AG08396 (cell line): ENCODE data around the gene LRRC71.

ENCODE experiments used
- DNase-seq: peaks from one replicate; pipeline ENCODE4 v3.0.0; 2012; ENCODE audit warnings: low spot score, mixed read lengths

Gene LRRC71

DNA sequence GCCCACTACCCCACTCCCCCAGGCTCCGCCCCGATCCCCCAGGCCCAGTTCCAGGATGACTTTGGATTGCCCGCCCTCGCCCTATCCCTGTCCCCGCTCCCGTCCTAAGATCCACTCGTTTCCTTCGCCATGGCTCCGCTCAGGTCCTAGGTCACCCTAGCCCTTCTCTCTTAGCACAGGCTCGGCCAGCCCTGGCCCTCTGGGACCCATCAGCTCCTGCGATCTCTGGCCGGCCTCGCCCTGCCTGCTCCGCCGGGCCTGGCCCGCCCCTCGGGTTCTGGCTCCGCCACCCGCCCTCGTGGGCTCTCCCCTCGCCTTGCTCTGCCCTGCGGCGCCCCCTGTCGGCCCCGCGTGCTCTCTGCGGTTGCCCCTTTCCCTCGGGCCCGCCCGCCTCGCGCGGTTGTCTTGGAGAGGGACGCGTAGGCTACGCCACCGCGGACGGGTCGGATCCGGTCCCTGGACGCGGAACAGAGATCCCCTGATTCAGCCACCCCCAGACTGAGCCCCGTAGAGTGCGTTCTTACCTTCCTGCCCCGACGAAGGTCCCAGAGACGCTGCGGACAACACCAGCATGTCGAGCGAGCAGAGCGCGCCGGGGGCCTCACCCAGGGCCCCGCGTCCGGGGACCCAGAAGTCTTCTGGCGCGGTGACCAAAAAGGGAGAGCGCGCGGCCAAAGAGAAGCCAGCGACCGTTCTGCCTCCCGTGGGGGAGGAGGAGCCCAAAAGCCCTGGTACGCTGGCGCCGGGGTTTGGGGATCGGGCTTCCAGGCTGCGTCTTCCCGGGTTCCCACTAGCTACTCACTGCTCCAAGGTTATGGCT lies at the start of gene LRRC71:
TSS of gene LRRC71 (plus strand) at position 400 of the 820 bp plus-strand sequence. CDS start at position 572, 172 bp downstream.
- DNase-seq = peak; percentile 97

- DNase-seq = no peak
Measured at GRCh38 chr1:156873659-156874058, 46.8 kb upstream of the LRRC71 start.

DNA sequence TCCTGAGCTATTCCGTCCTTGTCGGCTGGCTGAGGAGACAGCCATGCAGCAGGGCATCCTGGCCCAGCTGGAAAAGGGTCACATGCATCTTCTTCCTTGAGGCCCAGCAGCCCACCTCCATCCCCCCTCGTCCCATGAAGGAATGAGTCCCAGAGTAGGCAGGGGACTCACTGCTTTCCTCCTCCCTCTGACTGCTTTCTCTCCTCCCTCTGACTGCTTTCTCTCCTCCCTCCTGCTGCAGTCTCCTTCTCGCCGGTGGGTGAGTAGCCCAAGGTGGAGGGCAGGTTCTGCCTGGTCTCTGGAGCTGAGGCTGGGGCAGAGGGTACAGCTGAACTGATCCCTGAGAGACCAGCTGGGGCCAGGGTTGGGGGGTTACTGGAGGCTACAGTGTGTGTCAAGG lies 46.3 kb upstream of the LRRC71 start:
- no peak for DNase-seq

GRCh38 chr1:156874572-156875340 lies 45.7 kb upstream of the LRRC71 start:
- no peak for DNase-seq

- DNase-seq = no peak
Measured at GRCh38 chr1:156875341-156875615, 45.2 kb upstream of the LRRC71 start.

- DNase-seq = no peak
Measured at GRCh38 chr1:156876281-156876680, 44.2 kb upstream of the LRRC71 start.

- no peak for DNase-seq
Measured at GRCh38 chr1:156877433-156878170, 42.8 kb upstream of the LRRC71 start.

DNA sequence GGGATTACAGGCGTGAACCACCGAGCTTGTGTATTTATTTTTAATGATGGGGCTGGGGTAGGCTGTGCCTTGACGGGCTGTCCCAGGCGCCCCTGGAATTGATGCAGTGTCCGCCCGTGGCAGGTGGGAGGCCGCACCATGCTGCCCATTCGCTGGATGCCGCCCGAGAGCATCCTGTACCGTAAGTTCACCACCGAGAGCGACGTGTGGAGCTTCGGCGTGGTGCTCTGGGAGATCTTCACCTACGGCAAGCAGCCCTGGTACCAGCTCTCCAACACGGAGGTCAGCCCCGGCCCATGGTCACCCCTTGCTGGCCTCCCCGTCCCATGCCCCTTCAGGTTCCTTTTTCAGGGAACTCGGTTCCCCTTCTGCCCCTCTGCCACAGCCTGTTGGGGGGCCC lies 40.6 kb upstream of the LRRC71 start:
- no peak for DNase-seq

- no peak for DNase-seq
Measured at GRCh38 chr1:156880473-156880872, 40.0 kb upstream of the LRRC71 start.

- DNase-seq = no peak
Measured at GRCh38 chr1:156881101-156881500, 39.3 kb upstream of the LRRC71 start.

- DNase-seq = no peak
Measured at GRCh38 chr1:156881663-156882062, 38.8 kb upstream of the LRRC71 start.

GRCh38 chr1:156882543-156882942 lies 37.9 kb upstream of the LRRC71 start:
- no peak for DNase-seq

DNA sequence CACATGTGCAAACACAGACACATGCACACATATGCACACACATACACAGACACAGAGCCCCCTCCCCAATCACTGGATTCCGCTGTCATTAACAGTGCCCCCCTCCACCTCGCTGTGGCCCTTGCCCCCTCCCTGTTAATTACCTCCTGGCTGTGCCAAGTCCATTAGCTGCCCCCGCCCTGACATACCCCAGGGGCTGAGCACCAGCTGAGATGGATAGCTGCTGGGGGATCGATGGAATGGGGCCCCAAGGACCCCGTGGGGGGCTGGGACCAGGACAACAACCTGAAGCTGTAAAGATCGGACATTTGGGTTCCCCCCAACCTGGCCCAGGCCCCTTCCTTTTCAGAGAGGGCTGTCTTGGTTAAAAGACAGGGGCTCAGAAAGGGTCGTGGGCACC lies 36.5 kb upstream of the LRRC71 start:
- no peak for DNase-seq

- DNase-seq = no peak
Measured at GRCh38 chr1:156884560-156885184, 35.8 kb upstream of the LRRC71 start.

GRCh38 chr1:156885314-156885713 lies 35.1 kb upstream of the LRRC71 start:
- no peak for DNase-seq

- no peak for DNase-seq
Measured at GRCh38 chr1:156885880-156886355, 34.5 kb upstream of the LRRC71 start.

DNA sequence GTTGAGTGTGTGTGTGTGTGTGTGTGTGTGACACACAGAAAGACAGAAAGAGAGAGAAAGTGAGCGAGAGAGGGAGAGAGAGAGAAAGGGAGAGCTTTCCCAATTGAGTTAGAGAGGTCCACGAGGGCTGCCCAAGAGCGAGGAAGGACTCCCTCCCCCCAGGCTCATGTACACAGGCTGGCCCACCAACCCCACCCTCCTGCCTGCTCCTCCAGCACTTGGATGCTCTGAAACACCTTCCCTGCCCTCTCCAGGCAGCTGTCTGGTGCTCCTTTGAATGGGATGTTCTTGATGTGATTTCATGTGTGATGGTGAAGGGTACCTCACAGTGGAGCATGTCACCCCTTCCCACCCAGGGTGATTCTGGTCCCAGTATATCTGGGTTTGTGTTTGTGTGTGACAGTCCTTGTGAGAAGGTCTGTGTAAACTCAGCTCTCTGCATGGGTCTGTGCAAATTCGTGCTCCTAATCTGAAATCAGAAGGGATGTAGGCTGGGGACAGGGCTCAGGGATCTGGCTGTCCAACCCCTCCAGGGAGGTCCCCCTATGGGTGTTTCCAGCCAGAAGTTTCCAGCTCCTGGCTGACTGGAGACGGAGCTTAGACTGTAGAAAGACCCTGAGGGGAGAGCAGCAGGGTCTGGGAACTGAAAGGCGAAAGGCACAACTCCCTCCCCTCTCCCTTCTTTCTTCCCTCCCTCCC lies 33.7 kb upstream of the LRRC71 start:
- DNase-seq = no peak

- no peak for DNase-seq
Measured at GRCh38 chr1:156887317-156887716, 33.1 kb upstream of the LRRC71 start.

GRCh38 chr1:156887734-156888133 lies 32.7 kb upstream of the LRRC71 start:
- no peak for DNase-seq

DNA sequence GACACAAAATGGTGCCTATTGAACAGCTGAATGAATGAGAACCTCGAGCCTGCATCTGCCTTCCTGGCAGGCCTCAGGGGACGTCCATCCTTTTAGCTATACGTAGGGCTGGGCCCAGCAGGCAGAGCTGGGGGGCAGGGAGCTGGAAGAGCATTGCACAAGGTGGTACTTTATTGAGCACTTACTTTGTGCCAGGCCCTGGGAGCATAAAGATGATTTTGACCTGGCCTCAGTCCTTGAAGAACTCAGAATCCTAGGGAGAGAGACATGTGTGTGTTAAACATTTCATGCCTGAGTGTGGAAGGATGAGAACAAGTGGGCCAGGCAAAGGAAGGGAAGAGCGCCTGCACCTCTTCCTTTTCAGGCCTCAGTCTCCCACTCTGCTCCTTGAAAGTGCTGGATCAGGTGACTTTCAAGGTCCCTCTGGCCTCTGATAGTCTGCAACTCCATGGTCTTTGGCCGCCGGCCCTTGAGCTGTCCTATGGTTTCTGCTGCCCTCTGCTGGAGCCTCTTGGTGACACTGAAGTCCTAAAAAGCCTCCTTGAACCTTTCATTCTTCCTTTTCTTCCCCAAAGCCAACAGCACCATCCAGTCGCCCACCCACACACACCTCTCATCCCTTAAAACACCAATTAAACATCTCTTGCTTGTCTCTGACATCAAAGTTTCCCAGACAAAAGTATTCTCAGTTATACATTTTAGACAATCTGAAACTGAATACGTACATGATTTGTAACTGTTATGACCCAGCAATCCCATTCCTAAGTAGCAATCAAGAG lies 30.4 kb upstream of the LRRC71 start:
- DNase-seq = peak; percentile 83
